Hepatocyte (in vitro differentiated cells): ENCODE data around the gene MAPKAP1.

Experiments used
- CTCF ChIP-seq: fragments of 200-600 bp; sonication (generic); IDR thresholded peaks from 2 replicates; pipeline ENCODE4 v1.5.1; 2016; ENCODE audit warnings: antibody characterized with exemption, mild to moderate bottlenecking; ENCODE audit not compliant: poor library complexity
- EZH2 ChIP-seq: fragments of 200-600 bp; sonication (generic); IDR thresholded peaks from 2 replicates; pipeline ENCODE4 v1.6.1; 2016; ENCODE audit warnings: antibody characterized with exemption, mild to moderate bottlenecking, borderline replicate concordance
- EZH2phosphoT487 ChIP-seq: fragments of 200-600 bp; sonication (generic); IDR thresholded peaks from one replicate; pipeline ENCODE4 v1.6.1; 2018; ENCODE audit warnings: antibody characterized with exemption, mild to moderate bottlenecking, low read depth, moderate library complexity; ENCODE audit not compliant: unreplicated experiment, severe bottlenecking

GRCh38 chr9:125492719-125493118 lies 214.3 kb downstream of the MAPKAP1 start:
- TF ChIP-seq CTCF (no peak), EZH2 (no peak), EZH2phosphoT487 (no peak)
